A549 treated with CpdA at 1 μM for 4 hours (cell line): ENCODE data around the gene RIBC2. TPM values are rescaled to one million over a fixed set of nuclear protein-coding genes. Genes with fewer than 3 reads are reported as not detected.

Experiments
- total RNA-seq: library from RNA; stranded (reverse); fragments of 200-300 nt; extraction: Qiagen RNA extraction; gene quantifications from 5 replicates; pipeline ENCODE4 v1.2.3, GENCODE V29; 2022; ENCODE audit warnings: low read depth

Gene RIBC2, protein sequence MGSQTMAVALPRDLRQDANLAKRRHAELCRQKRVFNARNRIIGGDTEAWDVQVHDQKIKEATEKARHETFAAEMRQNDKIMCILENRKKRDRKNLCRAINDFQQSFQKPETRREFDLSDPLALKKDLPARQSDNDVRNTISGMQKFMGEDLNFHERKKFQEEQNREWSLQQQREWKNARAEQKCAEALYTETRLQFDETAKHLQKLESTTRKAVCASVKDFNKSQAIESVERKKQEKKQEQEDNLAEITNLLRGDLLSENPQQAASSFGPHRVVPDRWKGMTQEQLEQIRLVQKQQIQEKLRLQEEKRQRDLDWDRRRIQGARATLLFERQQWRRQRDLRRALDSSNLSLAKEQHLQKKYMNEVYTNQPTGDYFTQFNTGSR
- total RNA-seq = 1.7 to 3.2 TPM (median 2.2 TPM) in 5 replicates

DNA sequence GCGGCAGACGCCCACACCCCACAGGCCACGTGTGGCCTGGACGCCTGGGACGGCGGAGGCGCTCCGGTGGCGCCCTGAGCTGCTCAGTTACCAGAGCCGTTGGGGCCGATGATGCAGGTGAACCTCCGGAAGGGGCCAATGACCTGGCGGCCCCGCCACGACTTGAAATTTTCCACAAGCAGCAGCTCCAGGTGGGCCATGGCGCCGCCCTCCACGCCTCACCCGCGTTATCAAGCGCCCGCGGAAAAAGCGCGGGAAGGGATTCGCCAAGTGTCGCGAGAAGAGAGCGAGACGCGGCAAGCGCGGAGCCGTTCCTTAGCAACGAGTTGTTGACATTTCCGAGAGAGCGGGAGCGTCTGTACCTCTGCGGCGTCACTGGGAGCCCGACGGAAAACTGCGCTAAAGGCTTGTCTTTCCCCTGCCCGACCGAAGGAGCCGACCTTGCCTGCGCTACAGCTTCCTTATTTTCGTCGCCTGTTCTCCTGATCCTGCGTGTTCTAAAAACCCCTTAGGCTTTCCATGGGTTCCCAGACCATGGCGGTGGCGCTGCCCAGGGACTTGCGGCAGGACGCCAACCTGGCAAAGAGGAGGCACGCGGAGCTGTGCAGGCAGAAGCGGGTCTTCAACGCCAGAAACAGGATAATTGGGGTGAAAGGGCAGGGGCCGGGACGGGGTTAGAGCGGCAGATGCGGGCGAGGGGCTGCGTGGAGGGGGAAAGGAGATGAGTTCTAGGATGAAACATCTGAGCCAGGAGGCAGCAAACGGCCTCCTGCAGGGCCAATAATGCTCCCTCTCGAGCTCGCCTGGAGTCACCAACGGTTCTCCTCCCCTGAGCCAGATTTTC is at the start of gene RIBC2, which contains the start of gene SMC1B:
RIBC2 (plus strand) TSS at position 326 of the 844 bp plus-strand sequence; CDS start at position 520, 194 bp downstream.
SMC1B (minus strand) TSS at position 232 of the 844 bp plus-strand sequence; CDS start at position 200, 32 bp downstream.

Other genes with a start within 250 kb of the RIBC2 start
- gene NUP50, start 249.8 kb upstream of the RIBC2 start, total RNA-seq = 25.0 to 33.8 TPM (median 28.9 TPM) in 5 replicates
- gene KIAA0930, start 172.8 kb upstream of the RIBC2 start, total RNA-seq = 73.5 to 98.0 TPM (median 94.6 TPM) in 5 replicates
- not detected in 5 replicates for gene UPK3A, start 128.7 kb upstream of the RIBC2 start, total RNA-seq
- gene FAM118A, start 103.8 kb upstream of the RIBC2 start, total RNA-seq = 8.0 to 13.5 TPM (median 10.9 TPM) in 5 replicates
- gene SMC1B, start 94 bp upstream of the RIBC2 start, total RNA-seq = 0.02 to 0.04 TPM in 2 of 5 replicates, not detected in the others
- gene FBLN1, start 89.2 kb downstream of the RIBC2 start, total RNA-seq = 30.5 to 47.7 TPM (median 47.0 TPM) in 5 replicates